ENCODE measurements around the gene HSF4. TPM values are rescaled to one million over a fixed set of nuclear protein-coding genes. Genes with fewer than 3 reads are reported as not detected.

The HSF4 gene
- total and polyA plus RNA-seq, 8 donors: 2.5 to 38.2 (median 5.0) TPM

DNA sequence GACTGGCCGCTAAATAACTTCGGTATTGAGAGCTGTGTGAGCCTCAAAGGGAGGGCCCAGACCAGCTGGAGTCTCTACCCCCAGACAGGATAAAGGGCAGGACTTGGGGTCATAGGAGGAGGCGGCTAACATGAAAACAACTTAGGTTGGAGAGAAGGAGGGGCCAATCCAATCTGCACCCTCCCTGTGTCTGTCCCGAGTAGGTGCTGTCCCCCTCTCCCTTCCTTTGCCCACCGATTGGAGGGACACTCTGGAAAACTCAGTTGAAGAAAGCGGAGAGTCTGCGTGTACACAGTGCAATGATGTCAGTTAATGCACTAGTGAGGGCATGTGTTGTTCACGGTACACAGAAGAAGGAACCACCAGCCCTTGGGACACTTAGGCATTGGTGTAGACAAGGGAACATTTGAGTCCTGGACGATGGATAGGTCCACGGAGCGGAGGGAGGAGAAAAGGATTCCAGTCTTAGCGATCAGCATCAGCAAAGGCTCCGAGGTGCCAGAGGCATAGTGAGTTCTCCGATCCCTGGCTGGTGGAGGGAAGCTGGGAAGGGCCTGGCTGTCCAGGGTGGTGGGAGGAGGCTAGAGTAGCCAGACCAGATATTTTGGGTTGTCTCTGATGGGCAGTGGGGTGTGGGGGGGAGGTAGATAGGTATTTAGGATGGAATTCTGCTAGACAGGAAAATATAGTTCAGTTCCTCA, 6.6 kb downstream of the HSF4 start:
- intact Hi-C loops (cut with DNase I): no loop called here
- Histone ChIP-seq H3K4me3 (peak overlapping the region; percentile 29 to 43), H3K4me1 (peaks cover 27 to 61% of the 10 kb centered on the region in 2 donors), H3K27me3 (peaks cover 4 to 86% of the 10 kb centered on the region in 2 donors), H3K27ac (peak overlapping the region; percentile 81 to 90), H3K9me3 (no peaks in the 10 kb centered on the region), H3K36me3 (no peaks in the 10 kb centered on the region)
- peak; percentile 6 for ATAC-seq
- DNase-seq: no peak
- TF ChIP-seq CTCF (IDR thresholded peaks at IDR 0.05): no peak

GRCh38 chr16:67173323-67173722, 8.8 kb downstream of the HSF4 start:
- Histone ChIP-seq H3K4me1 (peaks cover 32 to 74% of the 10 kb centered on the region in 2 donors), H3K36me3 (no peaks in the 10 kb centered on the region), H3K27me3 (peaks cover 0 to 77% of the 10 kb centered on the region in 2 donors), H3K9me3 (no peaks in the 10 kb centered on the region), H3K27ac (peak overlapping the region; percentile 79 to 81), H3K4me3 (peak overlapping the region; percentile 21 to 39)
- ATAC-seq: no peak
- no peak for DNase-seq
- no peak for TF ChIP-seq CTCF (IDR thresholded peaks at IDR 0.05)
- intact Hi-C loops (cut with DNase I): no loop called here

DNA sequence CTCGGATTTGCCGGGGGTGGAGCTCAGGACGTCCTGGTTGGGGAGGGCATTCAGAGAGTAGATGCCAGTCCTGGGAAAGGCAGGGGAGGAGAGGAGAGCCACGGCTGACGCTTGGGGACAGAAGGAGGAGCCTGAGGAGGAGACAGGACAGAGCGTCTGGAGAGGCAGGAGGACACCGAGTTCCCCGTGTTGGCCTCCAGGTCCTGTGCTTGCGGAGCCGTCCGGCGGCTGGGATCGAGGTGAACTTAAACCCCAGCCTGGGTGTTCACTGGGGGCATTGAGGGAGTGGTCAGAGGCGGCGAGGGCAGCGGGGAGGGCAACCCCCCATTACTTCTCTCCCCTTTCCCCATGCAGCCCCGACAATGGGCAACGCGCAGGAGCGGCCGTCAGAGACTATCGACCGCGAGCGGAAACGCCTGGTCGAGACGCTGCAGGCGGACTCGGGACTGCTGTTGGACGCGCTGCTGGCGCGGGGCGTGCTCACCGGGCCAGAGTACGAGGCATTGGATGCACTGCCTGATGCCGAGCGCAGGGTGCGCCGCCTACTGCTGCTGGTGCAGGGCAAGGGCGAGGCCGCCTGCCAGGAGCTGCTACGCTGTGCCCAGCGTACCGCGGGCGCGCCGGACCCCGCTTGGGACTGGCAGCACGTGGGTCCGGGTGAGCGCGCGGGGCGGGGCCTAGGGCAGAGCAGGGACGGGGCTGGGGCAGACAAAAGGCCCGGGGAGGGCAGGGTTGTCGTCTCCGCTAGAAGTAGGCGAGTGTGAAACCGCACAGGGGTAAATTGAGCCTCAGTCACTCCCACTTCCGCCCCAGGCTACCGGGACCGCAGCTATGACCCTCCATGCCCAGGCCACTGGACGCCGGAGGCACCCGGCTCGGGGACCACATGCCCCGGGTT, 9.5 kb downstream of the HSF4 start:
- Histone ChIP-seq H3K4me1 (peaks cover 38 to 80% of the 10 kb centered on the region in 2 donors), H3K36me3 (no peaks in the 10 kb centered on the region), H3K27me3 (peaks cover 0 to 72% of the 10 kb centered on the region in 2 donors), H3K9me3 (no peaks in the 10 kb centered on the region), H3K27ac (peak overlapping the region; percentile 79 to 81), H3K4me3 (peak overlapping the region; percentile 21 to 39)
- DNase-seq (peak; percentile 45 to 95 (median 86)), ATAC-seq (peak; percentile 72)
- intact Hi-C loops (cut with DNase I): no loop called here
- peak in 1 of 2 donors; percentile 16 for TF ChIP-seq CTCF (IDR thresholded peaks at IDR 0.05)

- no peak for TF ChIP-seq CTCF (IDR thresholded peaks at IDR 0.05)
- peaks cover 0 to 65% of the 10 kb centered on the region in 2 donors for H3K27me3 ChIP-seq
- peak in 1 of 4 donors; percentile 73 for DNase-seq
- peak overlapping the region; percentile 79 to 81 for H3K27ac ChIP-seq
- H3K4me1 ChIP-seq: peaks cover 32 to 76% of the 10 kb centered on the region in 2 donors
- peak overlapping the region; percentile 21 to 39 for H3K4me3 ChIP-seq
- intact Hi-C loops (cut with DNase I): no loop called here
- ATAC-seq: no peak
- H3K36me3 ChIP-seq: no peaks in the 10 kb centered on the region
- H3K9me3 ChIP-seq: no peaks in the 10 kb centered on the region
Observed at GRCh38 chr16:67174706-67175231, 10.2 kb downstream of the HSF4 start.

- TF ChIP-seq CTCF (IDR thresholded peaks at IDR 0.05): no peak
- Histone ChIP-seq H3K4me1 (peaks cover 25 to 68% of the 10 kb centered on the region in 2 donors), H3K27ac (no peak overlapping the region), H3K4me3 (no peak overlapping the region), H3K27me3 (peaks cover 0 to 46% of the 10 kb centered on the region in 2 donors), H3K36me3 (no peaks in the 10 kb centered on the region), H3K9me3 (no peaks in the 10 kb centered on the region)
- intact Hi-C loops (cut with DNase I): no loop called here
- DNase-seq (peak in 1 of 4 donors; percentile 55), ATAC-seq (no peak)
Observed at GRCh38 chr16:67176662-67177061, 12.1 kb downstream of the HSF4 start.

Measured in left lung (tissue), 10 donors.